KOPT-K1 (cell line): ENCODE data around the gene MSX1.

Source experiments
- H3K27ac ChIP-seq: fragments of 200-600 bp; sonication (generic); 2 replicates; pipeline ENCODE4 v1.5.1; 2016; ENCODE audit warnings: antibody characterized with exemption, mild to moderate bottlenecking, low read depth, low read length; ENCODE audit not compliant: poor library complexity, severe bottlenecking
- H3K36me3 ChIP-seq: fragments of 200-600 bp; sonication (generic); 2 replicates; pipeline ENCODE4 v1.5.1; 2017; ENCODE audit warnings: antibody characterized with exemption, mild to moderate bottlenecking, low read length, moderate library complexity; ENCODE audit not compliant: insufficient read depth
- H3K9me3 ChIP-seq: fragments of 200-600 bp; sonication (generic); 2 replicates; pipeline ENCODE4 v1.5.1; 2017; ENCODE audit warnings: antibody characterized with exemption, low read length, mild to moderate bottlenecking; ENCODE audit not compliant: insufficient read depth, poor library complexity, severe bottlenecking

The MSX1 gene

GRCh38 chr4:4869731-4870571 lies 10.5 kb downstream of the MSX1 start:
- H3K9me3 ChIP-seq: no peaks in the 10 kb centered on the region
- H3K36me3 ChIP-seq: no peaks in the 10 kb centered on the region
- H3K27ac ChIP-seq: no peak overlapping the region

- Histone ChIP-seq H3K27ac (no peak overlapping the region), H3K36me3 (no peaks in the 10 kb centered on the region), H3K9me3 (no peaks in the 10 kb centered on the region)
Observed at GRCh38 chr4:4870576-4871241, 11.2 kb downstream of the MSX1 start.

GRCh38 chr4:4871242-4871572 lies 11.7 kb downstream of the MSX1 start:
- no peak overlapping the region for H3K27ac ChIP-seq
- H3K9me3 ChIP-seq: no peaks in the 10 kb centered on the region
- no peaks in the 10 kb centered on the region for H3K36me3 ChIP-seq

- Histone ChIP-seq H3K36me3 (no peaks in the 10 kb centered on the region), H3K9me3 (no peaks in the 10 kb centered on the region), H3K27ac (no peak overlapping the region)
Observed at GRCh38 chr4:4871573-4872313, 12.3 kb downstream of the MSX1 start.

- Histone ChIP-seq H3K36me3 (no peaks in the 10 kb centered on the region), H3K27ac (no peak overlapping the region), H3K9me3 (no peaks in the 10 kb centered on the region)
Observed at GRCh38 chr4:4872314-4872903, 12.9 kb downstream of the MSX1 start.

GRCh38 chr4:4873203-4873602 lies 13.7 kb downstream of the MSX1 start:
- no peak overlapping the region for H3K27ac ChIP-seq
- no peaks in the 10 kb centered on the region for H3K9me3 ChIP-seq
- no peaks in the 10 kb centered on the region for H3K36me3 ChIP-seq

GRCh38 chr4:4874254-4874653 lies 14.8 kb downstream of the MSX1 start:
- Histone ChIP-seq H3K27ac (no peak overlapping the region), H3K9me3 (no peaks in the 10 kb centered on the region), H3K36me3 (no peaks in the 10 kb centered on the region)

GRCh38 chr4:4875147-4875546 lies 15.7 kb downstream of the MSX1 start:
- no peak overlapping the region for H3K27ac ChIP-seq
- no peaks in the 10 kb centered on the region for H3K36me3 ChIP-seq
- H3K9me3 ChIP-seq: no peaks in the 10 kb centered on the region

GRCh38 chr4:4875611-4876010 lies 16.1 kb downstream of the MSX1 start:
- no peak overlapping the region for H3K27ac ChIP-seq
- H3K9me3 ChIP-seq: no peaks in the 10 kb centered on the region
- no peaks in the 10 kb centered on the region for H3K36me3 ChIP-seq

- H3K36me3 ChIP-seq: no peaks in the 10 kb centered on the region
- H3K9me3 ChIP-seq: no peaks in the 10 kb centered on the region
- H3K27ac ChIP-seq: no peak overlapping the region
Observed at GRCh38 chr4:4876945-4877661, 17.6 kb downstream of the MSX1 start.

GRCh38 chr4:4880492-4880891 lies 21.0 kb downstream of the MSX1 start:
- no peaks in the 10 kb centered on the region for H3K9me3 ChIP-seq
- H3K36me3 ChIP-seq: no peaks in the 10 kb centered on the region
- H3K27ac ChIP-seq: no peak overlapping the region

GRCh38 chr4:4881432-4881831 lies 22.0 kb downstream of the MSX1 start:
- Histone ChIP-seq H3K36me3 (no peaks in the 10 kb centered on the region), H3K9me3 (no peaks in the 10 kb centered on the region), H3K27ac (no peak overlapping the region)

GRCh38 chr4:4884611-4885010 lies 25.1 kb downstream of the MSX1 start:
- no peaks in the 10 kb centered on the region for H3K9me3 ChIP-seq
- no peak overlapping the region for H3K27ac ChIP-seq
- H3K36me3 ChIP-seq: no peaks in the 10 kb centered on the region

- Histone ChIP-seq H3K27ac (no peak overlapping the region), H3K9me3 (no peaks in the 10 kb centered on the region), H3K36me3 (no peaks in the 10 kb centered on the region)
Observed at GRCh38 chr4:4887426-4887825, 28.0 kb downstream of the MSX1 start.

GRCh38 chr4:4888695-4889094 lies 29.2 kb downstream of the MSX1 start:
- Histone ChIP-seq H3K36me3 (no peaks in the 10 kb centered on the region), H3K9me3 (no peaks in the 10 kb centered on the region)

More at GRCh38 chr4:4888695-4889094, 29.2 kb downstream of the MSX1 start:
- no peak overlapping the region for H3K27ac ChIP-seq
